ENCODE data around the gene E2F4. TPM values are rescaled to one million over a fixed set of nuclear protein-coding genes. Genes with fewer than 3 reads are reported as not detected.

The E2F4 gene
- total and polyA plus RNA-seq, 2 of the 13 experiments (the other 11 are each of a cell fraction or from before 2014, with no cell fraction given): 84.8 to 91.2 TPM

- TF ChIP-seq, protein P1, sequence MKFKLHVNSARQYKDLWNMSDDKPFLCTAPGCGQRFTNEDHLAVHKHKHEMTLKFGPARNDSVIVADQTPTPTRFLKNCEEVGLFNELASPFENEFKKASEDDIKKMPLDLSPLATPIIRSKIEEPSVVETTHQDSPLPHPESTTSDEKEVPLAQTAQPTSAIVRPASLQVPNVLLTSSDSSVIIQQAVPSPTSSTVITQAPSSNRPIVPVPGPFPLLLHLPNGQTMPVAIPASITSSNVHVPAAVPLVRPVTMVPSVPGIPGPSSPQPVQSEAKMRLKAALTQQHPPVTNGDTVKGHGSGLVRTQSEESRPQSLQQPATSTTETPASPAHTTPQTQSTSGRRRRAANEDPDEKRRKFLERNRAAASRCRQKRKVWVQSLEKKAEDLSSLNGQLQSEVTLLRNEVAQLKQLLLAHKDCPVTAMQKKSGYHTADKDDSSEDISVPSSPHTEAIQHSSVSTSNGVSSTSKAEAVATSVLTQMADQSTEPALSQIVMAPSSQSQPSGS (CRISPR knock-in tag; IDR thresholded peaks at IDR 0.05): peak; percentile 94
- TF ChIP-seq KLF12 (CRISPR knock-in tag; IDR thresholded peaks at IDR 0.05; ENCODE audit: borderline replicate concordance) (peak; percentile 92), ARID4A (CRISPR knock-in tag; IDR thresholded peaks at IDR 0.05; ENCODE audit: borderline replicate concordance) (peak; percentile 95), ZNF816 (CRISPR knock-in tag; IDR thresholded peaks at IDR 0.05; ENCODE audit: borderline replicate concordance) (no peak; the same call in 1 of the 2 replicates), SRSF4 (IDR thresholded peaks at IDR 0.05; ENCODE audit: low read depth, low read length, poor library complexity, severe bottlenecking) (no peak), ZNF263 (CRISPR knock-in tag; IDR thresholded peaks at IDR 0.05) (peak; percentile 46; the same call in 1 of the 2 replicates), KDM5A (IDR thresholded peaks at IDR 0.05; ENCODE audit: borderline replicate concordance, low read length) (peak; percentile 60; the same call in 1 of the 2 replicates), PBX3 (CRISPR knock-in tag; IDR thresholded peaks at IDR 0.05; ENCODE audit: borderline replicate concordance) (no peak), CEBPZ (IDR thresholded peaks at IDR 0.05; ENCODE audit: low read length) (no peak), ZBTB21 (CRISPR knock-in tag; IDR thresholded peaks at IDR 0.05) (no peak; the same call in 1 of the 2 replicates), ZNF30 (CRISPR knock-in tag; IDR thresholded peaks at IDR 0.05) (no peak), ZKSCAN1 (IDR thresholded peaks at IDR 0.05; ENCODE audit: low read length) (no peak), ZNF773 (CRISPR knock-in tag; IDR thresholded peaks at IDR 0.05; ENCODE audit: borderline replicate concordance) (peak; percentile 82; the same call in 1 of the 2 replicates), ZMYM4 (CRISPR knock-in tag; IDR thresholded peaks at IDR 0.05) (peak; percentile 92), FOXA3 (CRISPR knock-in tag; IDR thresholded peaks at IDR 0.05) (peak; percentile 68; the same call in 1 of the 2 replicates)
- TF ChIP-seq, protein P2, sequence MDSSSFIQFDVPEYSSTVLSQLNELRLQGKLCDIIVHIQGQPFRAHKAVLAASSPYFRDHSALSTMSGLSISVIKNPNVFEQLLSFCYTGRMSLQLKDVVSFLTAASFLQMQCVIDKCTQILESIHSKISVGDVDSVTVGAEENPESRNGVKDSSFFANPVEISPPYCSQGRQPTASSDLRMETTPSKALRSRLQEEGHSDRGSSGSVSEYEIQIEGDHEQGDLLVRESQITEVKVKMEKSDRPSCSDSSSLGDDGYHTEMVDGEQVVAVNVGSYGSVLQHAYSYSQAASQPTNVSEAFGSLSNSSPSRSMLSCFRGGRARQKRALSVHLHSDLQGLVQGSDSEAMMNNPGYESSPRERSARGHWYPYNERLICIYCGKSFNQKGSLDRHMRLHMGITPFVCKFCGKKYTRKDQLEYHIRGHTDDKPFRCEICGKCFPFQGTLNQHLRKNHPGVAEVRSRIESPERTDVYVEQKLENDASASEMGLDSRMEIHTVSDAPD (CRISPR knock-in tag; IDR thresholded peaks at IDR 0.05): peak; percentile 82
These were observed 54.3 kb downstream of the E2F4 start (continued) for GRCh38 chr16:67246081-67246755.
